HFF-Myc (cell line): ENCODE results near the gene HSFX4.

Experiments used
- DNase-seq: peaks from one replicate; pipeline ENCODE4 v3.0.0-alpha.2; 2011; ENCODE audit warnings: low read depth; ENCODE audit errors: extremely low read depth
- H3K4me3 ChIP-seq: replicated peaks from 2 replicates; pipeline ENCODE4 v1.5.1; 2011; ENCODE audit warnings: low read depth, mild to moderate bottlenecking, control low read depth, low read length
- TF ChIP-seq, protein P1 (sequence below): IDR thresholded peaks from 2 replicates; pipeline ENCODE4 v1.5.1; 2012; ENCODE audit warnings: mild to moderate bottlenecking, low read depth, low read length, control low read depth; ENCODE audit errors: missing control alignments

The HSFX4 gene

GRCh38 chrX:149948016-149948415 is 18.6 kb downstream of the HSFX4 start:
- TF ChIP-seq, protein P1, sequence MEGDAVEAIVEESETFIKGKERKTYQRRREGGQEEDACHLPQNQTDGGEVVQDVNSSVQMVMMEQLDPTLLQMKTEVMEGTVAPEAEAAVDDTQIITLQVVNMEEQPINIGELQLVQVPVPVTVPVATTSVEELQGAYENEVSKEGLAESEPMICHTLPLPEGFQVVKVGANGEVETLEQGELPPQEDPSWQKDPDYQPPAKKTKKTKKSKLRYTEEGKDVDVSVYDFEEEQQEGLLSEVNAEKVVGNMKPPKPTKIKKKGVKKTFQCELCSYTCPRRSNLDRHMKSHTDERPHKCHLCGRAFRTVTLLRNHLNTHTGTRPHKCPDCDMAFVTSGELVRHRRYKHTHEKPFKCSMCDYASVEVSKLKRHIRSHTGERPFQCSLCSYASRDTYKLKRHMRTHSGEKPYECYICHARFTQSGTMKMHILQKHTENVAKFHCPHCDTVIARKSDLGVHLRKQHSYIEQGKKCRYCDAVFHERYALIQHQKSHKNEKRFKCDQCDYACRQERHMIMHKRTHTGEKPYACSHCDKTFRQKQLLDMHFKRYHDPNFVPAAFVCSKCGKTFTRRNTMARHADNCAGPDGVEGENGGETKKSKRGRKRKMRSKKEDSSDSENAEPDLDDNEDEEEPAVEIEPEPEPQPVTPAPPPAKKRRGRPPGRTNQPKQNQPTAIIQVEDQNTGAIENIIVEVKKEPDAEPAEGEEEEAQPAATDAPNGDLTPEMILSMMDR: no peak
- H3K4me3 ChIP-seq: no peak overlapping the region
- no peak for DNase-seq

GRCh38 chrX:149949743-149950436 is 20.5 kb downstream of the HSFX4 start:
- TF ChIP-seq, protein P1: no peak
- DNase-seq: no peak
- no peak overlapping the region for H3K4me3 ChIP-seq

DNA sequence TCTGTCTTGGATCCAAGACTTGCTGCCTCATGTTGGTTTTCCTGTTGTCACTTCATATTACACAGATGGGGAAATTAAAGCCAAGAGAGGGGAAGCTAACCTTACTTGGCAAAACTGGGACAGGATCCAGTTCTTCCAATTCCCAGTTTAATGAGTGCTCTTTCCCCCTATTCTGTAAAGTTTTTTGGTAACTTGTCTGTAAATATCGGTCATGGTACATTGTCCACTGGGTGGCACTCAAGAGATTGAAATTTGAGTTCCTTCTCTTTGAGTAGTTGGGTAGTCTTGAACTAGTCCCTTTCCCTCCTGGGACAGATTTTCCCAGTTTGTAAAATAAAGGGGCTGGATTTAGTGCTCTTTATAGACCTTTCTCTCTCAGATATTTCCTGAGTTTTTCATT is 21.3 kb downstream of the HSFX4 start:
- peak; percentile 38 for DNase-seq
- H3K4me3 ChIP-seq: no peak overlapping the region
- TF ChIP-seq, protein P1: peak; percentile 26

GRCh38 chrX:149961572-149961971 is 32.2 kb downstream of the HSFX4 start:
- TF ChIP-seq, protein P1: no peak

DNA sequence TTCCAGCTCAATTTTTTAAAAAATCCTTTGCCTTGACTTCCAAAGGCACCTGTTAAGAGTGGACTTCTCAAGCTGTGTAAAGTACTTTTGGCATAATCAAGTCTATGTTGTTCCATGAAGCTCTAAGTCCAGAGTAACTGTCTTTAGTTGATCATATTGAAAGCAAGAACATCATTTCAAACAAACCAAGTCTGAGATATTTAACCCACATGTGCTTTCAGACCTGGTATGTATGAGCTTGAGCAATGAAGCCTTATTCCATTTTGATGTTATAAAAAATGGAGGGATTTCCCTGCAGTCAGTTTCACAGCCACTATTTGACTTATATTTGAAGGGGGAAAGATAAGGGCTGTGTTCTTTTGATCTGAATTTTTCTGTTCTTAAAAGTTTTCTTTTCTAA is 32.6 kb downstream of the HSFX4 start:
- TF ChIP-seq, protein P1: no peak
- DNase-seq: no peak

More at GRCh38 chrX:149961572-149961971, 32.2 kb downstream of the HSFX4 start:
- no peak for DNase-seq
- no peak overlapping the region for H3K4me3 ChIP-seq

GRCh38 chrX:149962859-149963757 is 33.7 kb downstream of the HSFX4 start:
- peak; percentile 27 for DNase-seq
- TF ChIP-seq, protein P1: peak; percentile 62
- no peak overlapping the region for H3K4me3 ChIP-seq

More for the DNA sequence above, 32.6 kb downstream of the HSFX4 start:
- H3K4me3 ChIP-seq: no peak overlapping the region
